GM21786 (cell line): ENCODE measurements around the gene GLT6D1.

Source experiments
- ATAC-seq: cut with Tn5 transposase; IDR thresholded peaks from one replicate; pipeline ENCODE4 v1.9.1; 2021; ENCODE audit not compliant: unreplicated experiment

Gene GLT6D1

DNA sequence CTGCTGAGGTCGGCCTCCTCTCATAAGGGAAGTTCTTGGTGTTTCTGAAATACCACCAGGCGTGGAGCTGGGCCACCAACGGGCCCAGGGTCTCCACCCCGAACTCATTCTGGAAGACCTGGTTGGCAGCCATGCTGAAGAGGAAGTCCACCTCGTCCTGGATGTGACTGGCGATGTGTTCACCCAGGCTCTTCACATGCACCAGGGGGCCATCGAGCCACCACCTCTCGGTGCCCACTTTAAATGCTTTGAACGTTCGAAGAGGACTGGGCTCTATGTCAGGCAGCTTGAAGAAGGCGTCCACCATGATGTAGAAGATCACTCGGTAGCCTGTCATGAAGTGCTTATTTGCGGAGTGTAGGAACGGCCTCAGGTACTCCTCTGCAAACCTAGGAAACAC, 15.1 kb downstream of the GLT6D1 start:
- no peak for ATAC-seq

GRCh38 chr9:135622415-135623020, 16.8 kb downstream of the GLT6D1 start:
- no peak for ATAC-seq

DNA sequence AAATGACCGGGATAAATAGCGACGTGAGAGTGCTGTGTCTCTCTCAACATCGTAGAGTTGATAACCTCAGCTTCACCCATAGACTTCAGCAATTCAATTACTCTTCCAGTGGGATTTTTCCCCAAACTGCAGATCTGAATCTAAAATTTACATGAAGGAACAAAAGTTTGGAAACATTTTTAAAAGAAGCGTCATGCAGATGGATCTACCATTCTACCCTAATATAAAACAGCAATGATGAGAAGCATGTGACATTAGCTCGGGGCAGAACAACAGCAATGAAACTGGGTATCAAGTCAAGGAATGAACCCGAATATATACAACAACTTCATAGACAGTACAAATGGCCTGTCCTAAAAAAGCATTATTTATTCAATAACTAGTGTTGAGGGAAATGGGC, 18.8 kb downstream of the GLT6D1 start:
- no peak for ATAC-seq

GRCh38 chr9:135619599-135619886, 19.8 kb downstream of the GLT6D1 start:
- no peak for ATAC-seq

GRCh38 chr9:135618866-135619598, 20.3 kb downstream of the GLT6D1 start:
- no peak for ATAC-seq

- ATAC-seq, result no peak
These were observed 21.3 kb downstream of the GLT6D1 start for GRCh38 chr9:135617991-135618411.

DNA sequence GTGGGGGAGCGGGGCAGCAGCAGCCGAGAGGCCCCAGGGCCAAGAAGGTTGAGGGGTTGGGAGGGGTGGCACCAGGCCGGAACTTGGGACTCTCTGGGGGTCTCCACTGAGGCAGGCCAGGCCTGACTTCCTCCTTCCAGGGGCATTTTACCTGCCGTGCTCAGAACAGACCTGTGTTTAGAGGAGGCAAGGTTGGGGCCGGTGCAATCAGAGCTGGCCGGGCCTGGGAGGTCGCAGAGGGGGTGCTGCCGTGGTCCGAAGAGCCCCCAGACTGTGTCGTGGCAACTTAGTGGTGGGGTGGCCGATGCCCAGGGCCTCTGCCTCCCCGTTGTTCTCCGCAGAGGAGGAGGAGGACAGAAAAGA, 21.8 kb downstream of the GLT6D1 start:
- no peak for ATAC-seq

DNA sequence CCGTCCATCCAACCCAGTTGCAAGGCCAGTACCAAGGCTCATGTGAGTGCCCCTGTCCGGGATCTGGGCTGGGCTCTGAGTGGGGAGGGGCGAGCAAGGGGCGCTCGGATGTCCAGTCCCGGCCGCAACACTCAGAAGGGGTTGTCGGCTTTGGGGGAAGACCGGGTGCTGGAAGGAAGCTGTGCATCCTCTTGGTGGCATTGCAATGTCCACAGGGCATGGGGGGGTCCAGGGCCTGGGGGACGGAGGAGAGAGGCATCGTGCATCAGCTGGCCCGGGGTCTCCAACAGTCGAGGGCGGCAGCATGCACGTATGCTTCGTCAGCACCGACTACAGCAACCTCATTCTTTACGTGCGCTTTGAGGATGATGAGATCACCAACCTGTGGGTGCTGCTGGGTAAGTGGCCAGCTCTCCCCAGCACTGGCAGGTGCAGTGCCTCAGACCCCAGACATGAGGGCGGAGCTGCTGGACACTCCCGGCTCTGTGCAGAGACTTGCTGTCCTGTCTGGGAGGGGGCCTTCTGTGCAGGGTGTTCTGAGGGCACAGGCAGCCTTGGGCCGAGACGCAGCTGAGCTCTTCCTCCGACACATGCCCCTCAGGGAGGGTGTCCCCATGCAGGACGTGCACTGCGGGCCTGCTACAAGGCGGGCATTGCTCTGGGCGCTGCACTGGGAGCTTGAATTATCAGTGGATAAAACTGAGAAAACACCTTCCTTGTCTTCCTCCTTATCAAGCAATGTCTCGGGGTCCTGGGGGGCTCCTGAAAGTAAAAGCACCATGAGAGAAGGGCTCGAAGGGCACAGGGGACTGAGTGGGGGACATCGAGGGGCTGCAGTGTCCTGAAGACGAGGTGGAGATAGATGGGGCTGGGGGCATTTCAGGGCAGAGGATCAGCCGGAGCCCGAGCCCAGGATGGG, 22.5 kb downstream of the GLT6D1 start:
- ATAC-seq, result no peak

DNA sequence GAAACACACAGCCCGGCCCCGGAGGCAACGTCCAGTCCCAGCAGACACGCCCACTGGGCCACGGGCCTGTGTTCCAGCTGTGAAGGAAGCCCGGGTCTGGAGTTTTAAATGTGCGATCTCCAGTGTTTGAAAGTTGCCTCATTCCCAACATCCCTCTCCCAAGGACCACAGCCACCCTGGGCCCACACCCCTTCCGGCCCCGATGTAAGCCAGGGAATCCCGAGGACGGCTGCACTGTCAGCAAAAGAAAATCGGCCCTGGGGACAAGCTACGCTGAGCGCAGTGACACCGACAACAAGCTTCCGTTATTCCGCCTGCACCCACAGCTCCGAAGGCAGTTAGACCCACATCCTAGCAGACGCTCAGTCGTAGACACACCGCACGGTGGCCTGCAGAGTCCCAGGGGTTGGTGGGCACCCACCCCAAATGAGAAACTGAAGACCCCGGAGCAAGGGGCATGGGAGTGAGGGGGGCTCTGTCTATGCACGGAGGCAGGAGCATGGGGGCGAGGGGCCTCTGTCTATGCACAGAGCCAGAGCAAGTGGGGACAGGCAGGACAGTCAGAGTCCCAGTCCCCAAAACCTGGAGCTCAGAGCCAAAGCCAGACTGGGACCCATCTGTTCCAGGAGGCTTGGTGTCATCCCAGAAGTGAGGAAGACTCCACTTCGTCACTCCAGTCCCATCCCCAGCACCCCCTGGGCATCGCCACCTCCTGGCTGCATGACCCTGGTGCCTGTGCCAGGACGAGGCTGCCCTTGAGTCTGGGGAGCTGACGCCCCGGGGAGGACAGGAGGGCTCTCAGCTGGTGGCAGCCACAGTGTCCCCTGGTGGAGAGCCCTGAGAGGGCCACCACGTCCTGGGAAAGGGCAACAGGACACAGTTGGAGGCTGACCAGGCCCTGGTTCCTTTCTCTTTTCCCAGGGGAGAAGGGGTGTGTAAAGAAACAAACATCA, 23.4 kb downstream of the GLT6D1 start:
- no peak for ATAC-seq

DNA sequence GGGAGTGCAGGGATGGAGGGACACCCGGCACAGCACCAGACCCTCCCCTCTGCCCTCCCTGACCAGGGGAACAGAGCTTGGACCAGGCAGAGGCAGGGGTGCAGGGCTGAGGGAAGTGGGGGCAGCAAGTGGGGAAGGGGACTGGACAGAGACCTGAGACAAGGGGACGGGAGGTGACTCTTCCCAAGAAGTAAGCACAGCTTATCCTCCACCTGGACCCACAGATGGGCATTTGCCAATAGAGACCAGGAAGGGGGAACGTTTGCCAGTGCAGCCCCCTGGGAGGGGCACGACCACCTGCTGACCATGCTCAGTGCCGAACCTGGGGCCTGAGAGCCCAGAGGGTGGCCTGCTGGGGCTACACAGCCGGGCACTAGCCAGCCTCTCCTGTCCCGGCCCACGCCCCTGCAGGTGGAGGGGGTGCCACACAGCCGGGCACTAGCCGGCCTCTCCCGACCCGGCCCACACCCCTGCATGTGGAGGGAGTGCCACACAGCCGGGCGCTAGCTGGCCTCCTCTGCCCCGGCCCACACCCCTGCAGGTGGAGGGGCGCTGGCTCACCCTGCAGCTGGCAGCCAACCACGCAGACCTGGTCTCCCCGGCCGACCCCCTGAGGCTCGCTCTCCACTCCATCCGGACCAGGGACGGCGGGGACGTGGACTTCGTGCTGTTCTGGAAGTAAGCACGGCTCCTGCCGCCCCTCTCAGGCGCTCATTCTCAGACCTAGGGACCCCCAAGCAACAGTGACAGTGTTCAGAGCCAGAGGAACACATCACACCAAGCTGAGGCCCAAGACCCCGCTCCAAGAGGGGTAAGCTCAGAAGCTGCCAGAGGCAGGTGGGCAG, 24.3 kb downstream of the GLT6D1 start:
- ATAC-seq, result no peak

- no peak for ATAC-seq
These were observed 25.2 kb downstream of the GLT6D1 start for GRCh38 chr9:135613946-135614805.

- no peak for ATAC-seq
These were observed 26.1 kb downstream of the GLT6D1 start for GRCh38 chr9:135612981-135613910.

GRCh38 chr9:135612437-135612836, 26.9 kb downstream of the GLT6D1 start:
- no peak for ATAC-seq

DNA sequence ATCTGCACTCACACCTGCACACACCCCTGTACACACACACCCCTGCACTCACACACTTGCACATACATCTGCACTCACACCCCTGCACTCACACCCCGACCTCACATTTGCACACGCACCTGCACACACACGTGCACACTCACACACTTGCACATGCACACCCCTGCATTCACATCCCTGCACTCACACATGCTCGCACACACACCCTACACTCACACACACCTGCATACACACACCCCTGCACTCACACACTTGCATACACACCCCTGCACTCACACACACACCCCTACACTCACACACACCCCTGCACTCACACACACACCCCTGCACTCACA, 27.5 kb downstream of the GLT6D1 start:
- ATAC-seq, result no peak

DNA sequence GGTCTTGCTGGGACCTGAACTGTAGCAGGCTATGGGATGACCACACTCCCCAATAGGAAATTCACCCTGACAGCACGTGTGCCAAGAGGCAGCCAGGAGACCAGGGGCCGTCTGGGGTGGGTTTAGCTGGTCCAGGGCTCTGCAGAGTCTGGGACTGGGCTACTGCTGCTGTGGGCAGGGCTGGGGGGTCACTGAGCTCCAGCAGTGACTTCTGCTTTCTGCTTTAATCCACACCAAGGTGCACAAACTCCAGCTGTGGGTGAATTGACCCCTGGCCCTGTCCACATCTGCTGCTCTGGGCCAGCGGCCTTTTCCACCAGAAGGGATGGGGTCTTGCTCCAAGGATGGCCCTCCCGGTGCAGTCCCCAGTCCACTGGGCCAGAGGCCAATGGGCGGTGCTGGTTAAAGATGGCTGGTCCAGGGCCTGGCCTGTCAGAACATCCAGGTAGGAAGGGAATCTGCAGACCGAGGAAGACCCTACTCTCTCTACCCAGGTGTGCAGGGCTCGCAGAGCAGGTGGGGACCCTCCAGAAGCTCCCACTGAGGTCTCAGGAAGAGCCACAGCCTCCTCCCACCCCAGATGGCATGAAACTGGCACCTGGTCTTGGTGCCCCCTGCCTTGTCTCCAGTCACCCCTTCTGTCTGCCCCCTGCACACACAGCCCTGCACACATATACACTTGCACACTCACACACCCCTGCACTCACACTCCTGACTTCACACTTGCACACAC, 28.0 kb downstream of the GLT6D1 start:
- no peak for ATAC-seq

DNA sequence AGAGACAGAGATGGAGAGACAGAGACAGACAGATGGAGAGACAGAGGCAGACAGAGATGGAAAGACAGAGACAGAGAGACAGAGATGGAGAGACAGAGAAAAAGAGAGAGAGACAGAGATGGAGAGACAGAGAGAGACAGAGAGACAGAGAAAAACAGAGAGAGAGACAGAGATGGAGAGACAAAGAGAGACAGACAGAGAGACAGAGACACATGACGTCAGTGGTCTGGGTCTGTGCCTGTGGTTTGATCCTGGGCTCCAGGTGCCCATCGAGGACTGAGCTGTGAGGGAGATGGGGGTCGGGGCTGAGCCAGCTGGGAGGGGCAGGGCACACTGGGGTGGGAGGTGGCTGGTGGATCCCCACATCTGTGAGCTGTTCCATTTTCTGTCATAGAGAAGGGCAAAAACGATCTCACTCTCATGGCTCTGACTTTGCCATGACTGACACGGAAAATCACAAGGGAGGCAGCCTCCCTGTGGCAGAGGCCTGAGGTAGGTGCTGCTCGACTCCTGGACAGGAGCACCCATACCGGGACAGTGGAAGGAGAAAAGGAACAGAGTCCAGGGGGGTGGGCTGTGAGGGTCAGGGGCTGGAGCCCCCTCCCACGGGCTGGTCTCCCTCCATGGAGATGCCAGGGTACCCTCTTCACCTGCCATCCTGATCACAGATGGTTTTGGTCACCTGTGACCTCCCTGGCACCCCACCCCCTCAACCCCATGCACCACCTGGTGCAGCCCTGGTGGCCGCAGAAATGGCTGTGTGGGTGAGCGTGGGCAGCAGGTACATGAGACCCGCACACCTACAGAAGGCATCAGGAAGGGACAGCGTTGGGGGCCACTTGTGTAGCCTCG, 28.8 kb downstream of the GLT6D1 start:
- ATAC-seq, result no peak
